Glomerular visceral epithelial cell (primary cell): Measurements from ENCODE around the gene TJP1.
"Not testable (repeated sequence)": the region's sequence is repeated elsewhere in the genome, so short reads cannot be mapped to it uniquely, and the experiment has no call there.

Source experiments
- DNase-seq: peaks from one replicate; pipeline ENCODE4 v3.0.0-alpha.2; 2016; ENCODE audit errors: extremely low spot score

The TJP1 gene

GRCh38 chr15:29681946-29682345, 140.3 kb downstream of the TJP1 start:
- DNase-seq = no peak

GRCh38 chr15:29681166-29681845, 141.0 kb downstream of the TJP1 start:
- no peak for DNase-seq

- DNase-seq = no peak
Observed at GRCh38 chr15:29680465-29681165, 141.7 kb downstream of the TJP1 start.

- DNase-seq = no peak
Observed at GRCh38 chr15:29678504-29679034, 143.7 kb downstream of the TJP1 start.

- no peak for DNase-seq
Observed at GRCh38 chr15:29677871-29678461, 144.3 kb downstream of the TJP1 start.

- no peak for DNase-seq
Observed at GRCh38 chr15:29677455-29677854, 144.8 kb downstream of the TJP1 start.

- peak; percentile 60 for DNase-seq
Observed at GRCh38 chr15:29676961-29677402, 145.3 kb downstream of the TJP1 start.

GRCh38 chr15:29676374-29676960, 145.8 kb downstream of the TJP1 start:
- DNase-seq = peak; percentile 70

- peak; percentile 92 for DNase-seq
Observed at GRCh38 chr15:29675791-29676301, 146.4 kb downstream of the TJP1 start.

- DNase-seq = peak; percentile 62
Observed at GRCh38 chr15:29674661-29675533, 147.4 kb downstream of the TJP1 start.

- no peak for DNase-seq
Observed at GRCh38 chr15:29672923-29673809, 149.1 kb downstream of the TJP1 start.

GRCh38 chr15:29672446-29672845, 149.8 kb downstream of the TJP1 start:
- no peak for DNase-seq

- DNase-seq = not testable (repeated sequence)
Observed at GRCh38 chr15:29672046-29672445, 150.2 kb downstream of the TJP1 start.

GRCh38 chr15:29670998-29671981, 151.0 kb downstream of the TJP1 start:
- peak; percentile 97 for DNase-seq

- no peak for DNase-seq
Observed at GRCh38 chr15:29670266-29670665, 152.0 kb downstream of the TJP1 start.

GRCh38 chr15:29669823-29670222, 152.4 kb downstream of the TJP1 start:
- DNase-seq = peak; percentile 52

GRCh38 chr15:29668120-29668602, 154.1 kb downstream of the TJP1 start:
- peak; percentile 91 for DNase-seq

GRCh38 chr15:29666241-29666640, 156.0 kb downstream of the TJP1 start:
- DNase-seq = no peak
